ENCODE data around the gene SPECC1.
"Not testable (repeated sequence)": the region's sequence is repeated elsewhere in the genome, so short reads cannot be mapped to it uniquely, and the experiment has no call there.

Gene SPECC1

DNA sequence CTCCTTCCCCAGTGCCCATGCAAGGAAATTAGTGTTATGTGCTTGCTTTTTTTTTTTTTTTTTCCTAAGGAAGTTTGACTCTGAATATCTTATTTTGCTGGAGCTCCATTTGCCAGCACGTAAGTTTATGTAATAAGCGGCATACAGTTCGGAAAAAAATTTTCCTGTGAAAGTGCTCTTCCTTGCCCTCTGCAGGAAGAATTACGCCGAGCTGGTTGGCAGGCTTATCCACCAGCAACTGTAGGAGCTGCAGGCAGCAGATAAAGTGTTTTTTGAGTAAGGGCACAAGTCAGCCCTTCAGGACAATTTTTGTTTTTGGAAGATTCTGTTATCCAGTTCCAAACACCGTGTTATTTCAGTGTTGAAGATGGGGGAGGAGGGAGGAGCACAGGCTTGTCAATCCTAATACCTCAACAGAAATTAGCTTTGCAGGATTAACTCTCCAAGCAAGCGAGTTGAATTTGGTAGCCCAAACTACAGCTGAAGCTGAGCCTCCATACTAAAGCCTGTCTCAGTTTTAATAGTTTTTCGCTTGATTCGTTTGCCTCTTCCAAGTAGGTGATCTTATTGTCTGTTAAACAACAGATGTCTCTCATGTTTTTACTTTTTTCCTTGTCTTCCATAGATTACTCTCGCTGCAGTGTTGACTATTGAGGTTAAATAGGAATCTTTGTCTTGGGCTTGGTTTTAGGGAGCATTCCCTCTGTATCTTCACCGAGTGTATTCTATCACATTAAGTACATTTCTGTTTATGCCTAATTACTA lies 1.1 kb downstream of the SPECC1 start:
- DNase-seq (ENCODE audit: low read depth) = peak; percentile 71

DNA sequence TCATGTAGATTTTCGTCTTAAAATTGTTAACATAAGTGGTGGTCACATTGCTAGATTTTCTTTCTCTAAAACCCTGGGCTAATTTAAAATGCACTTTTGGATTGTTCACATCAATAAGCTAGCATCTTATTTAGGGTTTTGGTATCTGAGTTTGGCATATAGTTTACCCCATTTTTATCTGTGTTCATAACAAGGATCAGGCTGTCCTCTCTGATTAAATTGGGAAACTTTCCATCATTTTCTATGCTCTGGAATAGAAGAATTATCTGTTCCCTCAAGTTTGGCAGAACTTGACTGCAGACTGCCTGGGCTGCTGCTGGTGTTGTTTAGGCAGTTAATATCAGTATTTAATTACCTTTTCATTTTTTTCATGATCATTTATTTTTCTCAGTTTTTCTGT lies 1.8 kb downstream of the SPECC1 start:
- no peak for DNase-seq (ENCODE audit: low read depth)

DNA sequence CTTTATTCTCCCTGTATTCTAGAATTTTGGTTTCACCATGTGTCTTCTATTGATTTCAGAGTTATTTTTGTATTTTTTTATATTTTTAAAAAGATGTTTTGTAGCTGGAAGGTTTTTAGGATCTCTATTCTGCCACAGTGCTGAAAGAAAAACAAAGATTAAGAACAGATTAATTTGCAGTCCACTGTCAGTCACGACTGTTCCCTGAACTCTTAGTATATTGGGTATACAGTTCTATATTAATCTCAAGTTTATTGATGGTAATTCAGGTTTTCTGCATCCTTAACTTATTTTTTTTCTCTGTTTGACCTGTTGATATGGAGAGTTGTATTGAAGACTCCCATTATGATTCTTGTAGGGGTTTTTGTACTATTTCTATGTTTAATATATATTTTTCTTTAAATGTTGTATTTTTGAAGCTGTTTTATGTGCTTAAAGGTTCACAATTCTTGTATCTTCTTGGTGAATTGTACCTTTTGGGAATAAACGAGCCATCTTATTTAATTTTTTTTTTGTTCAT lies 2.9 kb downstream of the SPECC1 start:
- no peak for DNase-seq (ENCODE audit: low read depth)

DNA sequence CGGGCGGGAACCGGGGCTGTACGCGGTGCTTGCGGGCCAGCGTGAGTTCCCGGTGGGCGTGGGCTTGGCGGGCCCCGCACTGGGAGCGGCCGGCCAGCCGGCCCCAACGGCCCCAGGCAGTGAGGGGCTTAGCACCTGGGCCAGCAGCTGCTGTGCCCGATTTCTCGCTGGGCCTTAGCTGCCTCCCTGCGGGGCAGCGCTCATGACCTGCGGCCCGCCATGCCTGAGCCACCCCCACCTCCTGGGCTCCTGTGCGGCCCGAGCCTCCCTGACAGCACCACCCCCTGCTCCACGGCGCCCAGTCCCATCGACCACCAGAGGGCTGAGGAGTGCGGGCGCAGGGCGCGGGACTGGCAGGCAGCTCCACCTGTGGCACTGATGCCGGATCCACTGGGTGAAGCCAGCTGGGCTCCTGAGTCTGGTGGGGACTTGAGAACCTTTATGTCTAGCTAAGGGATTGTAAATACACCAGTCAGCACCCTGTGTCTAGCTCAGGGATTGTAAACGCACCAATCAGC lies 7.4 kb downstream of the SPECC1 start:
- not testable (repeated sequence) for DNase-seq (ENCODE audit: low read depth)

DNA sequence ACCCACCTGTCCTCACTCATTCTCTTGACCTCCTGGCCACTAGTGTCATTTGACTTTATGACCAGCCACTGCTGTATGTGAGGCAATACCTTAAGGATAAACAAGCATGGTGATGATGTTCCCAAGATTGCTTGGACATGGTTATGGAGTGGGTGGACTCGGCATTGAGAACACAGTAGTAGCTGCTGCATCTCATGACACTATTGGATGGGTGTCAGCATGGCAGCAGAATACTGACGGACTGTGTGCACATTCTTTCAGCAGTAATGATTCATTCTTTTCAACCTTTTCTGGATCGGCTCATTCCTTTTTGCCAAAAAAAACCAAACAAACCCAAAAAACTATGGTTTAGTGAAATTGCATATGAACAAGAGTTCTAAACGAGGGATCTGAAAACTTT lies 13.5 kb downstream of the SPECC1 start:
- DNase-seq (ENCODE audit: low read depth) = no peak

DNA sequence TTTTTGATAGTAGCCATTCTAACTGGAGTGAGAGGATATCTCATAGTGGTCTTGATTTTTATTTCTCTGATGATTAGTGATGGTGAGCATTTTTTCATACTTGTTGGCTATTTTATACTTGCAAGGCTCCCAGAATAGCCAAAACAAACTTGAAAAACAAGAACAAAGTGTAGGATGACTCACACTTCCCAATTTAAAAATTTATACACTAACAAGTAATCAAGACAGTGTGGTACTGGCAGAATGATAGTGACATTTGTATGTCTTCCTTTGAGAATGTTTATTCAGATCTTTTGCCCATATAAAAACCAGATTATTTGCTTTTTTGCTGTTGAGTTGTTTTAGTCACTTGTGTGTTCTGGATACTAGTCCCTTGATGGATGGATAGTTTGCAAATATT lies 17.8 kb downstream of the SPECC1 start:
- no peak for DNase-seq (ENCODE audit: low read depth)

DNA sequence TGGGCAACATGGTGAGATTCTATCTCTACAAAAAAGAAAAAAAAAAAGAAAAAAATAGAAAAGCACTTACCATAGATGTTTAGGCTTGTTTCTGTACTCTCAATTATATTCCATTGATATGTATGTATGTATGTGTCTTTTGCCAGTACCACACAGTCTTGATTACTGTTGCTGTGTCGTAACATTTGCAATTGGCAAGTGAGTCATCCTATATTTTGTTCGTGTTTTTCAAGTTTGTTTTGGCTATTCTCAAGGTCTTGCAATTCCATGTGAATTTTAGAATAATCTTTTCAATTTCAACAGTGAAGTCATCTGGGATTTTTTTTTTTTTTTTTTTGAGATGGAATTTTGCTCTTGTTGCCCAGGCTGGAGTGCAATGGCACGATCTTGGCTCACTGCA lies 19.3 kb downstream of the SPECC1 start:
- DNase-seq (ENCODE audit: low read depth) = no peak

DNA sequence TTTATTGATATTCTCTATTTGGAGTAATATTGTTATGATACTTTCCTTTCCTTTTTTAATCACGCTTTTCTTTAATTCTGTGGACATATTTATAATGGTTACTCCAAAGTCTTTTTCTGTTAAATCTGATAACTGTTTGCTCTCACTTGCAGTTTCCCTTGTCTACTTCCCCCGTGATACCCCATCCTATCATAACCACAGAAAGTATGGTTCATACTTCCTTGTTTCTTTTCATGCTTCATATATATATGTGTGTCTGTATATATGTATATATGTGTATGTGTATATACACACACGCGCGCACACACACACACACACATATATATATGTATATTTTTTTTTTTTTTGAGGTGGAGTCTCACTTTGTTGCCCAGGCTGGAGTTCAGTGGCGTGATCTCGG lies 23.5 kb downstream of the SPECC1 start:
- DNase-seq (ENCODE audit: low read depth) = no peak

DNA sequence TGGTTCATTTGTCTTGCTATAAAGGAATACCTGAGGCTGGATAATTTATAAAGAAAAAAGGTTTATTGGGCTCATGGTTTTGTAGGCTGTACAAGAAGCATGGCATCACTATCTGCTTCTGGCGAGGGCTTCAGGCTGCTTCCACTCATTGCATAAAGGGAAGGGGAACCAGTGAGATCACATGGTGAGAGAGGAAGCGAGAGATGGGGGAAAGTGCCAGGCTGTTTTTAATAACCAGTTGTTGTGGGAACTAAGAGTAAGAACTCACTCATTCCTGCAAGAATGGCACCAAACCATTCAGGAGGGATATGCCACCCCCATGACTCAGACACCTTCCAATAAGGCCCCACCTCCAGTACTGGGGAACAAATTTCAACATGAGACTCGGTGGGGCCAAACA lies 24.3 kb downstream of the SPECC1 start:
- no peak for DNase-seq (ENCODE audit: low read depth)

DNA sequence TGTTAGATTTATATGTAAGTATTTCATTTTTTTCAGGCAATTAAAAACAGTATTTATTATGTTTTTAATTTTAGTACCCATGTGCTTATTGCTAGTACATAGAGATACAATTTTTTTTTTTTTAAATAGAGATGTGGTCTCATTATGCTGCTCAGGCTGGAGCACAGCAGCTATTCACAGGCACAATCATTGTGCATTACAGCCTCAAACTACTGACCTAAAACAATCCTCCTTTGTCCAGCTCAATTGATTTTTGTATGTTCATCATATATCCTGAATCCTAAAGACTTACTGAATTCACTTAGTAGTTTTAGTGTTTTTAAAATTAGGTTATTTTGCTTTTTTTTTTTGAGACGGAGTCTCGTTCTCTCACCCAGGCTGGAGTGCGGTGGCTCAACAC lies 26.3 kb downstream of the SPECC1 start:
- DNase-seq (ENCODE audit: low read depth) = no peak

DNA sequence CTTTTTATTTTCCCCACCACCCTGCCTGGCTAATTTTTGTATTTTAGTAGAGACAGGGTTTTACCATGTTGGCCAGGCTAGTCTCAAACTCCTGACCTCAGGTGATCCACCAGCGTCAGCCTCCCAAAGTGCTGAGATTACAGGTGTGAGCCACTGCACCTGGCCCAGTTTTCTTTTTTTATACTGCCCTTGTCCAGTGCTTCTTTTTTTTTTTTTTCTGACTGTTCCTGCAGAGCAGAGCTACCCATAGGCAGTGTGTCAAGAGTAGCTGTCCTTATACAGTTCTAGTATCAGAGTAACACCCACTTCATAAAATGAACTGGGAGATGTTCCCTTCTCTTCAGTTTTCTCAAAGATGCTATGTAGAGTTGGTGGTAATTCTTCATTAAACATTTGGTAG lies 28.1 kb downstream of the SPECC1 start:
- not testable (repeated sequence) for DNase-seq (ENCODE audit: low read depth)

DNA sequence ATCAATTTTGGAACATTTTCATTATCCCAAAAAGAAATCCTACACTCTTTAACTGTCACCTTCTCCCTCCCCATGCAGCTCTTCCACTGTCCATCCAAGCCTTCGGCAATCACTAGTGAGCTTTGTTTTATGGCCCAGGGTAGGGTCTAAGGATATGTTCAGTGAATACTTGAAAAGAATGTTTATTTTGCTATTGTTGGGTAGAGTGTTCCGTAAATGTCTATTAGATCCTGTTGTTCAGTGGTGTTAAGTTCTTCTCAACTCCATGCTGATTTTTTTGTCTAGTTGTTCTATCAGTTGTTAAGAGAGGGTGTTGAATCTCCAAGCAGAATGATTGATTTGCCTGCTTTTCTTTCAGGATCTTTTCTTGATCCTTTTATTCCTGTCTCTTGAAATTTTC lies 29.9 kb downstream of the SPECC1 start:
- no peak for DNase-seq (ENCODE audit: low read depth)

DNA sequence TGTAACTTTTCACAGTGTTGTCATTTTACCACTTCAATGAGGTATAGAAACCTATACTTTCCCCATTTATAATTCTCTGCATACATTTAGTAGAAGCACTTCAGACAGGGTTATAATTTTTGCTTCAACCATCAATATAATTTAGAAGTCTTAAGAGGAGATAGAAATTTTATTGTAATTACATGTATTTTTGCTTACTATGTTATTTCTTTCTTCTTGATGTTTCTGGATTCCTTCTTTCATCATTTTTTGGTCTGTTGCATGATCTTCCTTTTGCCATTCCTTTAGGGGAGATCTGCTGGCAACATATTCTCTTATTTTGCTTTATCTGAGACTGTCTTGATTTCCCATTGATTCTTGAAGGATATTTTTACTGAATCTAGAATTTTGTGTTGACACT lies 31.1 kb downstream of the SPECC1 start:
- no peak for DNase-seq (ENCODE audit: low read depth)

DNA sequence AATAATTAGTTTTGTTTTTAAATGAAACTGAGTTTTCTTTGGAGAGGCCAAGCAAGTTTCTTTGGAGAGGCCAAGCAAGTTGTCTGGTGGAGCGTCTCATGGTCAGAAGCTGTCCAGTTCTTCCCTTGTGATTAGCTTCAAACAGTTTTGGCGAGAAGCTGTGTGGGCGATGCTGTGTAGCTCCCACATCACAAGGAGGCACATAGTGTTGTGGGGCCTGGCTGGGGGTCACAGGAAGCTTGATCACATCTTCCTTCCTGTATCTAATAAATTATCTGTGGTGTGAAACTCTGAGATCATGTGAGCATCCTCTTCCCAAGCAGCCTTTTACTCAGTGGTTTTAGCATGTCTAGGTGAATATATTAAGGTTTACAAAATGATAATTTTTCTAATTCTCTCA lies 33.9 kb downstream of the SPECC1 start:
- no peak for DNase-seq (ENCODE audit: low read depth)

DNA sequence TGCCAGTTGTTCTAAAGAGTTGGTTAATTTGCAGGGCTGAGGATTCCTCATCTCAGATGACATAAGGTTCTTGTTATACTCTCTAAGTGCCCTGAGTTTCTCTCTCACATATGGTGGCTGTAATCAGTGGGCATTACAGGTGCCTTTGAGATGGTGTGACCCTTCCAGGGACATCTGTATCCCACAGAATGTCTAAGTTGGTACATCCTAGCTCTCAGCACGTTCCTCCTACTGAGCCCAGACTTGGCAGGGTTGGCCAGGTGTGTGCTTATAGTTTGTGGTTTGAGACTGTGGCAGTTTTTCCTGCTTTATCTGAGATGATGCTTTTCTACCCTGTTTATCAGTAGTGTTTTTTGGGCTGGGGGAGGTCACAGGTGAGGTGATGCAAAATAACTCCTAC lies 36.3 kb downstream of the SPECC1 start:
- no peak for DNase-seq (ENCODE audit: low read depth)

DNA sequence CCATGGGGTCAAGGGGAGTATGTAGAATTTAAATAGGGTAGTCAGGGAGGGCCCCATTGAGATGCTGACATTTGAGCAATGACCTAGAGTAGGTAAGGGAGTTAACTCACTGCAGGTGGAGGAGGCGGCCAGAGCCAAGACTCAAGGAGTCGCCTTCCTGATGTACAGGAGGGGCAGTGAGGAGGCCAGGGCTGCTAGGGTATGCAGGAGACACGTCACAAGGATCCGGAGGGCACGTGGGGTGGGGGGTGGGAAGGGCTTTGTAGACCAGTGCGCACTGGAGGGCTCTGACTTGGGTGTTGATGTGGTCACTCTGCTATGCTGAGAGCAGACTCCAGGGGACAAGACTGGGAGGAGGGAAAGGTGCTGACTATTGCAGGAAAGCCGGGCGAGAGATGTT lies 37.5 kb downstream of the SPECC1 start:
- no peak for DNase-seq (ENCODE audit: low read depth)

DNA sequence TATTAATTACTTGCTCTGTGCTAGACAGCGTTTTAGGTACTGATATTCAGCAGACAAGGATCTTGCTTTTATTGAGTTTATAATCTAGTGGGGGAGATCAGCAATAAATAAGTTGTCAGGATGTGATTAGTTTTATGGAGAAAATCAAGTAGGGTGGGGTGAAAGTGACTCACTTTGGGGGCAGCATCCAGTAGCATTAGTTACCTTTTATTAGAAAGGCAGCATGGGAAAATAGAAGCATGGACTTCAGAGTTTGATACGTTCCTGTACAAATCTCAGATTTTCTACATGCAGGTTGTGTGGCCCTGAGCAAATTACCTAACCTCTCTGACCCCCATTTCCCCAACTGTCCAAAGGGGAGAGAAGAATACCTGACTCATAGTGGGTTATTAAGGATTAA lies 42.5 kb downstream of the SPECC1 start:
- DNase-seq (ENCODE audit: low read depth) = no peak

DNA sequence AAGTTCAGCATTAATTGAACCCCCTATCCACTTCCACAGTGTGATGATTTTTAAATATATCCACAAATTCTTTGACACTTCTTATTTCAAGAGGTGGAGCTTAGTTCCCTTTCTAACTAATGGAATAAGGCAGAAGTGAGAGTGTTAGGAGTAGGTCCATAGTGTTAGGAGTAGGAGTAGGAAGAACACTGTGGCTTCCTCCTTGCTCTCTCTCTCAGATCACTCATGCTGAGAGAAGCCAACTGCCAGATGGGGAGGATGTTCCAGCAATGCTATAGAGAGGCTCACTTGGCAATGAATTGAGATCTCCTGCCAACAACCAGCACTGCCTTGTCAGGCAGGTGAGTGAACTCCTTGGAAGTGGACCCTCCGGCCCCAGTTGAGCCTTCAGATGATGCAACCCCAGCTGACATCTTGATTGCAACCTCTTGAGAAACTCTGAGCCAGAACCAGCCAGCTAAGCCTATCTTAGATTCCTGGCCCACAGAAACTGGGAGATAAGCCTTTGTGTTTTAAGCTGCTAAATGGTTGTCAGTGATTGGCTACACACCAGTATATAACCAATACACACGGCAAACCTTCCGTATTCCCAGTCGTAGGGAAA lies 44.3 kb downstream of the SPECC1 start:
- no peak for DNase-seq (ENCODE audit: low read depth)

DNA sequence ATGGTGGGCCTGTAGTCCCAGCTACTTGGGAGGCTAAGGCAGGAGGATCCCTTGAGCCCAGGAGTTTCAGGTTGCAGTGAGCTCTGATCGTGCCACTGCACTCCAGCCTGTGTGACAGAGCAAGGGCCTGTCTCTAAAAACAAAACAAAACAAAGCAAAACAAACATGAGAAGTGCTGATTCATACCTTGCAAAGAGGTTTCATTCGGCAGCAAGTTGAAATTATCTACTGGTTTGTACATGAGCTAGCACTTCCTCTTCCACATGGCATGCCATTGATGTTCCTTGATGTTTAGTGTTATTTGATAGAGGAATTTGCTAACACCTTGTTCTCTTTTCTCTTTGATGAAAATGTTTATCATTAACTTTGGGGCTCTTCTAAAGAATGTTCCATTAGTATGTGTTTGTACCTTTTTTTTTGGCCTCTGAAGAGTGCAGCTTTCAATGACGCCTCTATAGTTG lies 50.6 kb downstream of the SPECC1 start:
- DNase-seq (ENCODE audit: low read depth) = peak; percentile 13

DNA sequence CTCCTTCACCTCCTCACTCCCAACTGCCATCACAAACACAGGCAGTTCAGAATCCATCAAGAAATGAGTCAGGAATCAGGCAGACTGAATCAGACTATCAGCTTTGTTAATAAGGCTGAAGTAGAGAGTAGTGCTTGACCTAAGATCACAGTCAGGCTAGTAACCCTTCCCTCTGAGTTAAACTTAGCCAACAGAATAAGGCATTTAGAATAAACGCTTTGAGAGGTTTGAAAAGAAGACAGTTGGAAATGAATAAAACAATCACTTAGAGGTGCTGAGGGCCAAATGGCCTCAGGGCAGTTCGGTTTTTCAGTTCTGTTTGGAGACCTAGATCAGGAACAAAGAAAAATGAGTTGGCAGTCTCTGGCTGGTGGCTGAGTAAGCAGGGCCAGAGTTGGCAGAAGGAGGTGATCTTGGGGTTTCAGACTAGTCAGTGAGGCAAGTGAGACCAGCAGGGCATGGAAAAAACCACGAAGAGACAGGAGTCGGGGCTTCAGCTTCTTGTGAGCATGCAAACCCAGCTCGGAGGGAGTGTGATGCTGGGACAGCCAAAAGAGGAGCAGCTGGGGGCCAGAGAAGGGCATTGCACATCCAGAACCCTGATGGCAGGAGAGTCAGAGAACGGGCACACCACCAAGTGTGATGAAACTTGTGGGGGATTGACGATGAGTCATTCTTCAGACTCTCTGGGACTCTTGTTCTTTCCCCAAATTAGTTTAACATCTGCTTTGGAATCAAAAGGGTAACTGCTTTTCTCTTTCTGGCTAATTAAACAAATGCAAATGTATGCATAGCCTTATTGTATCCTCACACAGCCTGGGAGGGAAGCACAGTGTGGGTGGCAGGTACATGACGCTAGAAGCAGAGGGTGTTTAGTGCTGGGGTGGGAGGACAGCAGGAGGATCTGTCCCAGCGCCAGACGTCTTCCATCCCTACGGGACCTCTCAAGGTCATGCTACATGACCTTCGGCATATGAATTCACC lies 54.8 kb downstream of the SPECC1 start:
- peak; percentile 70 for DNase-seq (ENCODE audit: low read depth)

DNA sequence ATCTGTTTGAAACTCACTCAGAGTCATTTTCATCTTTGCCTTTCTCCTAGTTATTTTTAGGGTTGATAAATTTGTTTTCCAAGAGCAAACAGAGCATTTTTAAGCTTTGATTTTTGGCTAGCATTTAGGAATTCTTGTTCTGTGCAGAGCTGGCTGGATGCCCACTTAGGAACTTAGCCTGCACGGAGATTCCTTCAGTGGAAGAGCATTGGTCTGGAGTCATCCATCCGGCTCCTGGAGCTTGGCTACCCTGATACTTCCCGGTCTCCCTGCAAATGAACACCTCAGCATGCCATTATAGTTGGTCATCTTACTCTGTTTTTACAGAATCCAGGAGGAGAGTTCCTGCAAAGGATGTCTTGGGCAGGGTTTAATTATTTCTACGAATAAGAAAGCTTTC lies 57.1 kb downstream of the SPECC1 start:
- peak; percentile 59 for DNase-seq (ENCODE audit: low read depth)

DNA sequence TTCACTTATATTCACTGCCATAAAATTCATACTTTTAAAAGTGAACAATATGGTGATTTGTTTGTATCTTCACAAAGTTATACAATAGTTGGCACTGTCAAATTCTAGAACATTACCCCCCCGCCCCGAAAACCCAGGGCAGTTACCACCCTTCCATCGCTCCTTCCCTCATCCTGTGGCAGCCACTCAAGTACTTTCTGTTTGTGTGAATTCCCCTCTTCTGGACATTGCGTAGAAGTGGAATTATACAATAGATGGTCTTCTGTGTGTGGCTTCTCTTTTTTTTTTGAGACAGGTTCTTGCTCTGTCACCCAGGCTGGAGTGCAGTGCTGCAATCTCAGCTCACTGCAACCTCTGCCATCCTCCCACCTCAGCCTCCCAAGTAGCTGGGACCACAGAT lies 58.6 kb downstream of the SPECC1 start:
- no peak for DNase-seq (ENCODE audit: low read depth)
